Measurements from ENCODE around the gene LRMDA.

LRMDA gene

DNA sequence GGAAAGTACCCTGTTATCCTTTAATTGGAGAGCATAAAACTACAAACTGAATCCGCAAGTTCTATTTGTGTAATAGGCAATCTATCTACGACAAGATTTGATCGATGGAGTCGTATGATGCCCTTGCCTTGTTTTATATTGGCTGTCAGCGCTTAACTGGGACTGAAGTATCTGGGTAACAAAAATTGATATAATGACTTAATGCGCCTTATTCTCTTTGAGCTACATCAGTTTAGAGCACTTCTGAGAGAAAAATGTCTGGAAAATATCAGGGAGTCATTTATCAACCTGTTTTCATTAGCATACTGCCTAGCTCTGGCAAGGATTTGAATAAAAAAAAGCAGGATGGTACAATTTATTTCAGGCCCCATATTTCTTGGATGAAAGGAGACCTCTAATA, 262.1 kb downstream of the LRMDA start:
- H3K36me3 ChIP-seq (ENCODE audit: insufficient read depth, low read length), result no peaks in the 10 kb centered on the region
- no peaks in the 10 kb centered on the region for H3K27me3 ChIP-seq (ENCODE audit: insufficient read depth, low read length)
- no peak overlapping the region for H3K4me3 ChIP-seq (ENCODE audit: low read depth, low read length)
- H3K79me2 ChIP-seq (ENCODE audit: control insufficient read depth, insufficient read depth, low read length, unreplicated experiment), result no peaks in the 10 kb centered on the region
- H2AFZ ChIP-seq (ENCODE audit: low read length, unreplicated experiment), result no peak overlapping the region
- H3K4me1 ChIP-seq (ENCODE audit: control insufficient read depth, insufficient read depth, low read length, unreplicated experiment), result no peaks in the 10 kb centered on the region
- no peak overlapping the region for H3K27ac ChIP-seq (ENCODE audit: low read depth, low read length)

DNA sequence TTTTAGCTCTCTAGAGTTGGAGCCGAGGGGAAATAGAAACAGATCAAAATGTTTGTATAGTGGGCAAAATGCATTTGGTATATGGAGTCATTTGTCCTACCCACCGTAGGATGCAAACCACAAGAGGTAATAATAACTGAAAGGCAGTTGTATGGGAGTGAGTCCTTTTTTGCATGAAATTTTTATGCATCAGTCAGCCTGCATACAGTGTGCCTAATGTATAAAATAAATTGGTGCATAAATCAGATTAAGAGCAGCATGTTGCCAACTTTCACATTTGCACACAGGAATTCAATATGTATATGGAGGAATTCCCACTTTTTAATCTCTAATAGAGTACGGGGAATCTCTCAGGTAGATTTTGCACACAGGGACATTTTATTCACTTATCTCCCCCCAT, 262.8 kb downstream of the LRMDA start:
- H3K36me3 ChIP-seq (ENCODE audit: insufficient read depth, low read length), result no peaks in the 10 kb centered on the region
- H3K4me3 ChIP-seq (ENCODE audit: low read depth, low read length), result no peak overlapping the region
- no peaks in the 10 kb centered on the region for H3K27me3 ChIP-seq (ENCODE audit: insufficient read depth, low read length)
- H3K4me1 ChIP-seq (ENCODE audit: control insufficient read depth, insufficient read depth, low read length, unreplicated experiment), result no peaks in the 10 kb centered on the region
- H3K27ac ChIP-seq (ENCODE audit: low read depth, low read length), result no peak overlapping the region
- no peak overlapping the region for H2AFZ ChIP-seq (ENCODE audit: low read length, unreplicated experiment)
- H3K79me2 ChIP-seq (ENCODE audit: control insufficient read depth, insufficient read depth, low read length, unreplicated experiment), result no peaks in the 10 kb centered on the region

DNA sequence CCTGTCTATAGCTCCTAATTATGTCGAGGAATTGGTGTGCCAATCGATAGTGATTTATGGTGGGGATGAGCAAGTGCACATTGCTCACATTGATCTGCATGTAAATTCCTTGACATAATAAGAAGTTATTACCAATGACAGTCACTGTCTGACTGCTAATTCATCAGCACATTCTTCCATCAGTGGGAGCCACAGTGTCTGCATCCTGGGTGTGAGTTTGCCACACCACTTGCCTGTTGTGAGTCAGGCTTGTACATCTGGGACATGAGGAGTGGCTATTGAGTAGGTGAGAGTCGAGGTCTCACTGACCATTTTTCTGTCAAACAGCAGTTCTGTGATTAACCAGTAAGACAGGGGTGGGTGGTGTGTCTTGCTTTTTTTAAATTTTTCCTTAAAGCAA, 263.4 kb downstream of the LRMDA start:
- no peaks in the 10 kb centered on the region for H3K27me3 ChIP-seq (ENCODE audit: insufficient read depth, low read length)
- H3K27ac ChIP-seq (ENCODE audit: low read depth, low read length), result no peak overlapping the region
- no peak overlapping the region for H3K4me3 ChIP-seq (ENCODE audit: low read depth, low read length)
- H3K79me2 ChIP-seq (ENCODE audit: control insufficient read depth, insufficient read depth, low read length, unreplicated experiment), result no peaks in the 10 kb centered on the region
- H3K4me1 ChIP-seq (ENCODE audit: control insufficient read depth, insufficient read depth, low read length, unreplicated experiment), result no peaks in the 10 kb centered on the region
- no peak overlapping the region for H2AFZ ChIP-seq (ENCODE audit: low read length, unreplicated experiment)
- H3K36me3 ChIP-seq (ENCODE audit: insufficient read depth, low read length), result no peaks in the 10 kb centered on the region

DNA sequence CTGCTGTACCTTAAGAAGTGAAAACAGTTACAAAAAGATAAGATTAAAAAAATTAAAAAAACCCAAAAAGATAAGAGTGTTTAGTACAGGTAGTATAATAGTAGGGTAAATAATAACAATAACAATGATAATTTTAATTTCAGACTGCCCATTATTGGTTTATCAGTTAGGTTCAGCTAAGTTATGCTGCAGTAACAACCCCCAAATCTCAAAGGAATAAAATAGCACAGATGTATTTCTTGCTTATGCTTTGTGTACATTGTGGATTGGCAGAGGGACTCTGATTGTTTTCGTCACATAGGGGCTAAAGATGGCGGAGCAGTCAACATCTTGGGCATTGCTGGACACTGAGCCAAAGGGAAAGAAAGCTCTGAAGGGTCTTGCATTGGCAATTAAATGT, 264.6 kb downstream of the LRMDA start:
- no peaks in the 10 kb centered on the region for H3K4me1 ChIP-seq (ENCODE audit: control insufficient read depth, insufficient read depth, low read length, unreplicated experiment)
- H3K27me3 ChIP-seq (ENCODE audit: insufficient read depth, low read length), result no peaks in the 10 kb centered on the region
- H3K36me3 ChIP-seq (ENCODE audit: insufficient read depth, low read length), result no peaks in the 10 kb centered on the region
- no peaks in the 10 kb centered on the region for H3K79me2 ChIP-seq (ENCODE audit: control insufficient read depth, insufficient read depth, low read length, unreplicated experiment)
- no peak overlapping the region for H3K27ac ChIP-seq (ENCODE audit: low read depth, low read length)
- no peak overlapping the region for H2AFZ ChIP-seq (ENCODE audit: low read length, unreplicated experiment)
- no peak overlapping the region for H3K4me3 ChIP-seq (ENCODE audit: low read depth, low read length)

DNA sequence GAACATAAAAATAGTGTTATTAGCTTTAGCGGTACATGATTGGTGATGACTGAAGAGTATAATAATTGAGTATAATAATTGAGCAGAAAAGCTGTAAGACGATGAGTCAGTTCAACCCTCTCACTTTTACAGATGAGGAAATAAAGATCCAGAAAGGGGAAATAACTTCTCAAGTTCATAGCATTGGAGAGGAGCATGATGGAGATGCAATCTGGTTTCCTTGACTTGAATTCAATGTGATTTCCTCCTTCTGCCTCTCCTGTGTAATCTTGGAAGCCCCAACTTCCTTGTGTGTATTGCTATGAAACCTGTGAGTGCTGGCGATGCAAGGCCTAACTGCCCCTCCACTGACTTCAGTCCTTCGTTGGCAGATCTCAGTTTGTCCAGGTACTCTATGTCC, 265.1 kb downstream of the LRMDA start:
- Histone ChIP-seq H3K4me3 (ENCODE audit: low read depth, low read length) (no peak overlapping the region), H3K27ac (ENCODE audit: low read depth, low read length) (no peak overlapping the region), H3K79me2 (ENCODE audit: control insufficient read depth, insufficient read depth, low read length, unreplicated experiment) (no peaks in the 10 kb centered on the region), H3K4me1 (ENCODE audit: control insufficient read depth, insufficient read depth, low read length, unreplicated experiment) (no peaks in the 10 kb centered on the region), H3K36me3 (ENCODE audit: insufficient read depth, low read length) (no peaks in the 10 kb centered on the region), H3K27me3 (ENCODE audit: insufficient read depth, low read length) (no peaks in the 10 kb centered on the region), H2AFZ (ENCODE audit: low read length, unreplicated experiment) (no peak overlapping the region)

DNA sequence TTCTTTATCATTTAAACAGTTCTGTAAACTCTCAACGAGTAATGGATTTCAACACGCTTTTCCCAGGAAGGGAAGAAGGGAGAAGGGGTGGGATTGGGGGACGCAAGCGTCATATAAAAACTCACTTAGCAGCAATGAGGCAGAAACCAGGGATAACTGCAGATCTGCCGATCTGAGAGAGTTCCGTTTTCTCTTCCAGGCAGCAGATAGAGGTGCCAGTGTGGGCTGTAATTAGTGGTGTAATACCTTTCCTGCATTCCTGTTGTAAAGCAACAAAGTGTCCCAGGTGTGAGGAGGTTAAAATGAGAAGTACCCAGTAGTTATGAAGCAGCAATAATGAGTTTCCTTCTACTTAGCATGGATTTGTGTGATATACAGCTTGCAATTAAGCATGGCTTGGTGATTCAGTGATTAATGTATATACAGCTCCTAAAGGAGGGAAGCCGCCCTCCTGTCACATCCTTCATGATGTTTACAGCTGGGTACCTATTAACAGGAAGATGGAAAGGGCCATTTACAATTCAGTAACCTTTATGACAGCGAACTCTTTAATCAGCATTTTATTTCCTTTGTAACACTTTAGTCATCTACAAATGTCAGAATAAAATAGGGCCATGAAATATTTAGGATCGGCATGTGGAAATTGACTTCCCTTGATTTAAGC, 271.9 kb downstream of the LRMDA start:
- Histone ChIP-seq H3K79me2 (ENCODE audit: control insufficient read depth, insufficient read depth, low read length, unreplicated experiment) (no peaks in the 10 kb centered on the region), H3K36me3 (ENCODE audit: insufficient read depth, low read length) (no peaks in the 10 kb centered on the region), H2AFZ (ENCODE audit: low read length, unreplicated experiment) (no peak overlapping the region), H3K4me3 (ENCODE audit: low read depth, low read length) (no peak overlapping the region), H3K4me1 (ENCODE audit: control insufficient read depth, insufficient read depth, low read length, unreplicated experiment) (no peaks in the 10 kb centered on the region), H3K27ac (ENCODE audit: low read depth, low read length) (no peak overlapping the region), H3K27me3 (ENCODE audit: insufficient read depth, low read length) (no peaks in the 10 kb centered on the region)

DNA sequence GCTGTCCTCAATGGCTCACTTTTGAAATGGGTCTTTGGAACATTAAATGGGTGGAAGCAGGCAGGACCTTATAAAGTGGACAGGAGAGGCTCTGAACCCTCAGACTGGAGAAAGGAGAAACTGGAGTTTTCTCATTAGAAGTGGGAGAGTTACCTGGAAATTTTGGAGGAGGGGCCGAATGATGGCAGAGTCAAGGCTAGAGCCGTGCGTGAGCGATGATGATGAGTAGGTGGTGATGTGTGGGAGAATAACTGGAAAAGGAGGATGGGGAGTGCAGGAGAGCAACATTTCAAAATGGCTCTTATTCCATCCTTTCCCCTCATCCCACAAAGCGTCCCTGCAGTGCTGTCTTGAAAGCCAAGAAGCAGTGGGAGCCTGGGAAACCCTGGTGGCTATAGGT, 274.0 kb downstream of the LRMDA start:
- Histone ChIP-seq H3K27ac (ENCODE audit: low read depth, low read length) (no peak overlapping the region), H3K4me3 (ENCODE audit: low read depth, low read length) (no peak overlapping the region), H3K27me3 (ENCODE audit: insufficient read depth, low read length) (no peaks in the 10 kb centered on the region), H3K36me3 (ENCODE audit: insufficient read depth, low read length) (no peaks in the 10 kb centered on the region), H3K79me2 (ENCODE audit: control insufficient read depth, insufficient read depth, low read length, unreplicated experiment) (no peaks in the 10 kb centered on the region), H2AFZ (ENCODE audit: low read length, unreplicated experiment) (no peak overlapping the region), H3K4me1 (ENCODE audit: control insufficient read depth, insufficient read depth, low read length, unreplicated experiment) (no peaks in the 10 kb centered on the region)

DNA sequence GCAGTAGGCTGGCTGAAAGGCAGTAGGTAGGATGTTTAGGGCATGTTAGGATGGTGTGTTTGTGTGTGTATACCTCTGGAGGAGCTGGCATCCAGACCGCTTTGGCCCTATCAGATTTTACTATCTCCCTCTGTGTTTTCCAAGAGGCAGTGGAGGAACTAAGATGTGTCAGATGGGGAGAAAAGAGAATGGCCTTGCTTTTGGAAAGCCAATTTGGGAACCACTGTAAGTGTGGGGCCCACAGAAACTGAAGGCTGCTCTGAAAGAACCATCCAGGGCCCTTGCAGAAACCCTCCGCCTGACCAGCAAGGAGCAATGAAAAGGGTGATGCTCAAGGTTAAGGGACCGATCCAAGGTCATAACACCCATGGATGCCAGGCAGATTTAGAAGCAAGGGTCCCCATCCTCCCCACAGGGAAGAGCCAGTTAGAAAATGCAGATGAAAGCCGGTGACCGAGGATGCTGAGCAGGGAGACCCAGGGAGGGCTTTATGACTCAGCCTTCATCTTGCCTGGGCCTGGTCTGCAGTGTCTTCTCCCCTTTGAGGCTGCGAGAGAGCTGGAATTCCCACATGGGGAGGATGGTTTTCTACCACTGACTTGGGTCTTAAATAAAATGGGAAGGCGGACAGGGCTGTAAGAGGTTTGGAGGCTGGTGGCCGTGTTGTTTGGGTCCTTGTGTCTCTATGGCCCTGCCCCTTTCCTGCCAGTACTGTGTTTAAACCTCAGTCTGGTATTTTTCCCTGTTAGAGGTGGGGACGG, 275.8 kb downstream of the LRMDA start:
- no peak overlapping the region for H3K4me3 ChIP-seq (ENCODE audit: low read depth, low read length)
- no peaks in the 10 kb centered on the region for H3K27me3 ChIP-seq (ENCODE audit: insufficient read depth, low read length)
- no peaks in the 10 kb centered on the region for H3K79me2 ChIP-seq (ENCODE audit: control insufficient read depth, insufficient read depth, low read length, unreplicated experiment)
- H3K4me1 ChIP-seq (ENCODE audit: control insufficient read depth, insufficient read depth, low read length, unreplicated experiment), result no peaks in the 10 kb centered on the region
- H3K27ac ChIP-seq (ENCODE audit: low read depth, low read length), result no peak overlapping the region
- no peak overlapping the region for H2AFZ ChIP-seq (ENCODE audit: low read length, unreplicated experiment)
- no peaks in the 10 kb centered on the region for H3K36me3 ChIP-seq (ENCODE audit: insufficient read depth, low read length)

DNA sequence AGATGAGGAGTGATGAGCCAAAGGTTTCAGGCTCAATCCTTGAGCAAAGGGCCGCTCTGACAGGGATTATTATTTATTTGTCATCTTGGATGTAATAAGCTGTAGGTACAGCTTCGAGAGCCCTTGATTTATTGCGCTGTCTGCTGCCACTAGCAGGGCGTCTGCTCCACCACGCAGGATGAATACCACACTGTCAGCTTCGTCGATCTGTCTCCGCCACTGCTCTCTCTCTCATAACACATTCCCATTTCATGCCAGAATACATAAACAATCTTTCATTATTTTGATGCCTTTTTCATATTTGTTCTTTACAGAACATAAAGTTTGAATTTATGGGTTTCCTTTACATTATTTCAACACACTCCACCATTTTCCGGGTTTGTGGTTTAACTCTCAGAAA, 276.6 kb downstream of the LRMDA start:
- Histone ChIP-seq H3K27ac (ENCODE audit: low read depth, low read length) (no peak overlapping the region), H2AFZ (ENCODE audit: low read length, unreplicated experiment) (no peak overlapping the region), H3K36me3 (ENCODE audit: insufficient read depth, low read length) (no peaks in the 10 kb centered on the region), H3K27me3 (ENCODE audit: insufficient read depth, low read length) (no peaks in the 10 kb centered on the region), H3K79me2 (ENCODE audit: control insufficient read depth, insufficient read depth, low read length, unreplicated experiment) (no peaks in the 10 kb centered on the region), H3K4me1 (ENCODE audit: control insufficient read depth, insufficient read depth, low read length, unreplicated experiment) (no peaks in the 10 kb centered on the region), H3K4me3 (ENCODE audit: low read depth, low read length) (no peak overlapping the region)

DNA sequence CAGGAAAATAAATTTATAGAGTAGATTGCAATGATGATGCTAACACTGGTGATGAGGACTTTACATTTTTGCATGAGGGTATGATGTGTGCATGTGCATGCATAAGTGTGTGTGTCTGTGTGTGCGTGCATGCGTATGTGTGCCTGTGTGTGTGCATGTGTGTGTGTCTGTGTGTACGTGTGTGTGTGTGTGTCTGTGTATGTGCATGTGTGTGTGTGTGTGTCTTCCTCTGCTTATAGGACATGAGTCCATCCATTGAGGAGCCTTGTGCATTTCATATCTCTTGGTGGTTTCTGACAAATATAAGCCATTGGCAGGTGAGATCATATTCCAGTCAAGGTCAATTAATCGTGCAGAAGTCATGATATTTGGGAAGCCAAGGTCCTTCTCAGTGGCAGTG, 277.8 kb downstream of the LRMDA start:
- peaks cover 7% of the 10 kb centered on the region; the same call in 1 of the 2 replicates for H3K27me3 ChIP-seq (ENCODE audit: insufficient read depth, low read length)
- H2AFZ ChIP-seq (ENCODE audit: low read length, unreplicated experiment), result no peak overlapping the region
- H3K79me2 ChIP-seq (ENCODE audit: control insufficient read depth, insufficient read depth, low read length, unreplicated experiment), result no peaks in the 10 kb centered on the region
- no peak overlapping the region for H3K4me3 ChIP-seq (ENCODE audit: low read depth, low read length)
- H3K4me1 ChIP-seq (ENCODE audit: control insufficient read depth, insufficient read depth, low read length, unreplicated experiment), result no peaks in the 10 kb centered on the region
- no peaks in the 10 kb centered on the region for H3K36me3 ChIP-seq (ENCODE audit: insufficient read depth, low read length)
- no peak overlapping the region for H3K27ac ChIP-seq (ENCODE audit: low read depth, low read length)

DNA sequence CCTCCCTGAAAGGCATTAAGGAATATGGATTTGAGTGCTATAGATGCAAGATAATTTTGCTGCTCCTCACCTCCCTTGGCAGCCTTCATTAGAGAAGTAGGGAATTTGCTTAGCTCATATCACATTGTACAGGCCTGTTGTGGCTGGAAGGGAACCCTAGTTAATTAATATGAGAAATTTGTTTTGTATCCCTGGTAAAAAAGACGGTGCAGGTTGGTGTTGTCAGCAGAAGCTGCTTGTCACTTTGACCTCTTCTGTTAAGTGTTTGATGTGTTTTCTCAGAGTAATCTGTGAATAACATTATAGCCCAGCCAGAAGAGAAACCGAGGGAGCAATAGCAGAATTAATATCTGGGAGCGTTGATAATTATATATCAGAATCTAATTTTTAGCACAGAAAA, 278.4 kb downstream of the LRMDA start:
- H3K79me2 ChIP-seq (ENCODE audit: control insufficient read depth, insufficient read depth, low read length, unreplicated experiment), result no peaks in the 10 kb centered on the region
- peaks cover 10% of the 10 kb centered on the region; the same call in 1 of the 2 replicates for H3K27me3 ChIP-seq (ENCODE audit: insufficient read depth, low read length)

More for the DNA sequence above, 278.4 kb downstream of the LRMDA start:
- Histone ChIP-seq H3K4me1 (ENCODE audit: control insufficient read depth, insufficient read depth, low read length, unreplicated experiment) (no peaks in the 10 kb centered on the region), H3K36me3 (ENCODE audit: insufficient read depth, low read length) (no peaks in the 10 kb centered on the region), H3K4me3 (ENCODE audit: low read depth, low read length) (no peak overlapping the region), H3K27ac (ENCODE audit: low read depth, low read length) (no peak overlapping the region), H2AFZ (ENCODE audit: low read length, unreplicated experiment) (no peak overlapping the region)

Measured in ACC112 (cell line).